HG03442 (cell line): Measurements from ENCODE around the gene GFY.
A peak's percentile ranks its signal among the peaks of the same experiment; 100 is the strongest.

ENCODE experiments used
- ATAC-seq: cut with Tn5 transposase; IDR thresholded peaks from one replicate; pipeline ENCODE4 v1.9.1; 2021; ENCODE audit warnings: mild to moderate bottlenecking, moderate library complexity; ENCODE audit not compliant: unreplicated experiment

GFY gene

GRCh38 chr19:49428547-49429451 is 3.6 kb downstream of the GFY start:
- ATAC-seq, result no peak

DNA sequence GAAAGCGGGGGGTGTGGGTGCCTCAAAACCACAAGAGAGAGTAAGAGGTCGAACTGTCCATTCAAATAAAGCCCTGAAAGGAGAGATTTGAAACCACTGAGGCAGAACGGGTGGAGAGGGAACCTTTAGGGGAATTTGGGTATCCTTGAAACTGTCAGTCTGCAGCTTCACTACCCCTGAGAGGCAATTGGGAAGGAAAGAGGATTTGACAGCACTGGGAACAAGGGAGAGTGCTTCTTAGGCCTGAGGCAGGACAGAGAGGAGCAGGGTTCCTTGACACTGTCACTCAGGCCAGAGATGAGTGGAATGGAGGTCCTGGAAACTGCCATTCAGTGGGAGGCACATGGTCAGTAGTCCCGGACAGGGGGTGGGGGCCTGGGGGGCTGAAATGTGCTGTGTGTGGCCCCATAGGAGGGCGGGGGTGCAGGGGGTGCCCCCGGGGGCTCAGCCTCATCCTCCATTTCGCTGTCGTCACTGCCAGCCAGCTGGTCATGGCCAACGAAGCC is 5.0 kb downstream of the GFY start:
- ATAC-seq, result no peak

- no peak for ATAC-seq
Measured at GRCh38 chr19:49430678-49431329, 5.6 kb downstream of the GFY start.

GRCh38 chr19:49431330-49431749 is 6.2 kb downstream of the GFY start:
- ATAC-seq, result no peak

GRCh38 chr19:49432141-49433073 is 7.2 kb downstream of the GFY start:
- no peak for ATAC-seq

GRCh38 chr19:49433240-49433901 is 8.2 kb downstream of the GFY start:
- no peak for ATAC-seq

- ATAC-seq, result no peak
Measured at GRCh38 chr19:49434907-49435583, 9.9 kb downstream of the GFY start.

GRCh38 chr19:49435670-49436069 is 10.5 kb downstream of the GFY start:
- no peak for ATAC-seq

- ATAC-seq, result no peak
Measured at GRCh38 chr19:49436381-49437017, 11.3 kb downstream of the GFY start.

- ATAC-seq, result no peak
Measured at GRCh38 chr19:49437231-49437630, 12.0 kb downstream of the GFY start.

- ATAC-seq, result no peak
Measured at GRCh38 chr19:49438261-49438660, 13.1 kb downstream of the GFY start.

- no peak for ATAC-seq
Measured at GRCh38 chr19:49439836-49440235, 14.6 kb downstream of the GFY start.

- ATAC-seq, result no peak
Measured at GRCh38 chr19:49440439-49441209, 15.4 kb downstream of the GFY start.

DNA sequence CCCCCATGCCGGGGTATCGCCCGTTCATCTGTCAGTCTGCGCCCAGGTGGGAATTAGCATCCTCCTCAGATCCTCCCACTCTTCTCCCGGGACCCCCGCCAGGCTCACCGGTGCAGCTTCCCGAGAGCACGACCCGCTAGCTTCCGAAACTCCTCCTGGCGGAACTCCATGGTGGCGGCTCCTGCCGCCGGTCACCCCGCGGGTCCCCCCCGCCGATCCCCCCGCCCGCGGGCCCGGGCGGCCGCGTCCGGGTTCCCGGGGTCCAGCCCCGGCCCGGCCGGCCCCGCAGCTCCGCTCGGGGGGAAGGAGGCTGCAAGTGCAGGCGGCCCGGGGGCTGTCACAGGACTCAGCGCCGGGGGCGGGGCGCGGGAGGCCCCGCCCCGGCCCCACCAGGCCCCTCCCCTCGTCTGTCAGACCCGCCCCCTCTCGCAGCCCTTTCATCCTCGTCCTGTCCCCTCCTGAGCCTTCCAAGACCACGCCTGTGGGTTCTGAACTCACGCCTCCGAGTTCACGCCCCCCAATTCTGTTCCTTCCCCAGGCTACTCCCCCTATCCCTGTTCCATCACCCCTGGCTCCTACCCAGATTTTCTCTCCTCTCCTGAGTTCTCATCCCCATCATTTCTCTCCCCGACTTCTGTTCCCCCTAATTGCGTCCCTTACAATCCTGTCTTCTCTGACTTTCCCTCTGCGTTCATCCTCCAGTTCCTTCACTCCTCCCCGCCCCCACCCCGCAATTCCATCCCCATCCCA is 16.2 kb downstream of the GFY start, which contains the start of gene SLC17A7:
SLC17A7 (minus strand) TSS at position 318 of the 750 bp plus-strand sequence; CDS start at position 170, 148 bp downstream.
- ATAC-seq, result no peak

GRCh38 chr19:49441960-49442350 is 16.8 kb downstream of the GFY start:
- no peak for ATAC-seq

- no peak for ATAC-seq
Measured at GRCh38 chr19:49442354-49442753, 17.2 kb downstream of the GFY start.

GRCh38 chr19:49442771-49443365 is 17.7 kb downstream of the GFY start:
- ATAC-seq, result peak; percentile 7
